Lower lobe of right lung (tissue), 2 donors: ENCODE results near the gene ASB15. TPM values are rescaled to one million over a fixed set of nuclear protein-coding genes. Genes with fewer than 3 reads are reported as not detected.

Source experiments
- ATAC-seq, 2 donors: fragments of 200-7000 bp; cut with Tn5 transposase; one replicate each; pipeline ENCODE4 v1.9.1; 2020 to 2022; ENCODE audit warnings: mild to moderate bottlenecking in 2 of 2, moderate library complexity in 2 of 2
- DNase-seq: peaks from one replicate; pipeline ENCODE4 v3.0.0-alpha.2; 2020
- H3K27ac ChIP-seq: fragments of 200-600 bp; one replicate; pipeline ENCODE4 v1.8.0; 2022
- H3K27me3 ChIP-seq: fragments of 200-600 bp; one replicate; pipeline ENCODE4 v1.8.0; 2022; ENCODE audit warnings: low read depth
- H3K36me3 ChIP-seq: fragments of 200-600 bp; one replicate; pipeline ENCODE4 v1.8.0; 2022; ENCODE audit warnings: mild to moderate bottlenecking
- H3K4me1 ChIP-seq: fragments of 200-600 bp; one replicate; pipeline ENCODE4 v1.8.0; 2022
- H3K4me3 ChIP-seq: fragments of 200-600 bp; one replicate; pipeline ENCODE4 v1.8.0; 2022; ENCODE audit warnings: mild to moderate bottlenecking
- H3K9me3 ChIP-seq: fragments of 200-600 bp; one replicate; pipeline ENCODE4 v1.8.0; 2022
- CTCF ChIP-seq: fragments of 200-600 bp; IDR thresholded peaks from one replicate; pipeline ENCODE4 v1.8.0; 2022; ENCODE audit warnings: antibody characterized with exemption, mild to moderate bottlenecking
- intact Hi-C: fragments of 100-400 bp; cut with DNase I; formaldehyde crosslinking; loops from one replicate; pipeline ENCODE4 v1.11.0; 2022
- total RNA-seq: library from RNA; stranded (reverse); fragmentation: NEBNext Ultra II Directional; extraction: Animal tissue kit (Norgen Biotek cat#: 25700); gene quantifications from one replicate; pipeline ENCODE4 v1.2.1, GENCODE V29; 2021
- donor health status: DM: no; HTN: yes; CAD: no; lungs with severe emphysema.

The ASB15 gene
- total RNA-seq, 1 donor from 2014 or later = not detected

GRCh38 chr7:123571187-123571586 is 30.4 kb upstream of the ASB15 start:
- no peak for TF ChIP-seq CTCF
- Histone ChIP-seq H3K4me3 (no peak overlapping the region), H3K27ac (no peak overlapping the region), H3K27me3 (no peaks in the 10 kb centered on the region), H3K4me1 (no peaks in the 10 kb centered on the region), H3K36me3 (no peaks in the 10 kb centered on the region), H3K9me3 (no peaks in the 10 kb centered on the region)
- ATAC-seq (no peak), DNase-seq (no peak)
- intact Hi-C loops = no loop called here

DNA sequence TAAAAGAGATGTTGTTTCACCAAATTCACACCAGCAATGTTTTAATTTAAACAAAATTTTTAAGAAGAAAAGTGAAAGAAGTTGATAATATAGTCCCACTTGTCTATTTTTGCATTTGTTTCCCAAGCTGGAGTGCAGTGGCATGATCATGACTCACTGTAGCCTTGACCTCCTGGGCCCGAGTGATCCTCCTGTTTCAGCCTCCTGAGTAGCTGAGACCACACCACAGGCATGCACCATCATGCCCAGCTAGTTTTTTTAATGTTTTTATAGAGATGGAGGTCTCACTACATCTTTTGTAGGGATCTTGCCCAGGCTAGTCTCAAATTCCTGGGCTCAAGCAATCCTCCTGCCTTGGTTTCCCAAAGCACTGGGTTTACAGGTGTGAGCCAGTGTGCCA is 29.9 kb upstream of the ASB15 start:
- no peak for ATAC-seq
- no peaks in the 10 kb centered on the region for H3K27me3 ChIP-seq
- H3K9me3 ChIP-seq = no peaks in the 10 kb centered on the region
- H3K4me1 ChIP-seq = no peaks in the 10 kb centered on the region
- no peak for DNase-seq
- intact Hi-C loops = no loop called here
- H3K4me3 ChIP-seq = no peak overlapping the region
- H3K36me3 ChIP-seq = no peaks in the 10 kb centered on the region
- no peak overlapping the region for H3K27ac ChIP-seq
- TF ChIP-seq CTCF = no peak

DNA sequence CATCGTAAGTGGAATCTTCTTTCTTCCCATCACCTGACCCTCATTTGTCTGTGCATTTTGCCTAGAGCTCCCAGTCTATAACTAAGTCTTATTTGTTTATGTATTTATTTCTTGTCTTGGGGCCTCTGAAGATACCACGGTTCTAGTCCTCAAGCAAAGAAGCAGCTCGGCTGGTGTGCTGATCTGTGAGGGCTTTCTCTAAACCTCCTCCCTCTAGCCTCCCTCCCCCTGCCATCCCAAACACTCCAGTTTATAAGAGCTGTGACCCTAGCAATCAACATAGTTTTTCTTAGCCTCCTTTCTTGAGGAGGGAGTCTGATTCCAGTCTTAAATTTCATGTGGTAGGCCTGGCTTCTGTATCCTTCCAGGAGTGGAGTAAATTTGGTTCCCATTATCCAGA is 28.3 kb upstream of the ASB15 start:
- intact Hi-C loops = no loop called here
- H3K36me3 ChIP-seq = no peaks in the 10 kb centered on the region
- H3K4me3 ChIP-seq = no peak overlapping the region
- no peak for TF ChIP-seq CTCF
- DNase-seq (no peak), ATAC-seq (no peak)
- H3K9me3 ChIP-seq = no peaks in the 10 kb centered on the region
- no peaks in the 10 kb centered on the region for H3K4me1 ChIP-seq
- H3K27me3 ChIP-seq = no peaks in the 10 kb centered on the region
- H3K27ac ChIP-seq = no peak overlapping the region

- Histone ChIP-seq H3K36me3 (no peaks in the 10 kb centered on the region), H3K27ac (no peak overlapping the region), H3K27me3 (no peaks in the 10 kb centered on the region), H3K9me3 (no peaks in the 10 kb centered on the region), H3K4me3 (no peak overlapping the region), H3K4me1 (no peaks in the 10 kb centered on the region)
- TF ChIP-seq CTCF = no peak
- DNase-seq (no peak), ATAC-seq (no peak)
- intact Hi-C loops = no loop called here
Observed at GRCh38 chr7:123573896-123574467, 27.6 kb upstream of the ASB15 start.

DNA sequence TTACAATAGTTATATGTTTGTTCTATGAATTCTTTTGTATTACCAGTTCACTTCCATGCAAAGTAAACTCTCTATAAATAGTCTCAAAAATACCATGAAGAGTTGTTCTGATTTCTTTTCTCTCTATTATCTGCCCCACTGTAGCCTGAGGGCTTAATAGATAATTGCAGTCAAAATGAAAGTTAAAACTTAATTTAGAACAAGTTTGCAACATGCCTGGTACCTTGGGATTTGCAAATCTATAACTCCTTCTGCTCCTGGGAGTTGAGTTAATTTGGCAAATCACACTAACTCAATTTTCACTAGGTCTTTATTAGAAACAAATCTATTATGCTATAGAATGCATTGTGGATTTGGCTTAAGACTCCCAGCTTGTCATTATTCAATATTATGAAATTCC is 22.2 kb upstream of the ASB15 start:
- DNase-seq (no peak), ATAC-seq (no peak)
- no peaks in the 10 kb centered on the region for H3K9me3 ChIP-seq
- no peak for TF ChIP-seq CTCF
- no peaks in the 10 kb centered on the region for H3K36me3 ChIP-seq
- no peaks in the 10 kb centered on the region for H3K27me3 ChIP-seq
- H3K4me3 ChIP-seq = no peak overlapping the region
- intact Hi-C loops = no loop called here
- H3K4me1 ChIP-seq = no peaks in the 10 kb centered on the region
- no peak overlapping the region for H3K27ac ChIP-seq
